HepG2 (cell line): Measurements from ENCODE around the gene UNC5A. TPM values are rescaled to one million over a fixed set of nuclear protein-coding genes. Genes with fewer than 3 reads are reported as not detected.

Experiments used
- AKAP8 ChIP-seq: sonication (generic); formaldehyde crosslinking; IDR thresholded peaks from 2 replicates; pipeline ENCODE4 v1.5.1; 2020; ENCODE audit warnings: mild to moderate bottlenecking, missing genetic modification reagents
- GABPB1 ChIP-seq: IDR thresholded peaks from 2 replicates; pipeline ENCODE4 v1.6.1; 2016; ENCODE audit warnings: mild to moderate bottlenecking, missing genetic modification reagents, moderate library complexity, missing compliant biosample characterization
- HOXA9 ChIP-seq: sonication (generic); formaldehyde crosslinking; IDR thresholded peaks from 2 replicates; pipeline ENCODE4 v1.8.1; 2022; ENCODE audit warnings: missing genetic modification reagents, mild to moderate bottlenecking, moderate library complexity, borderline replicate concordance
- KLF15 ChIP-seq: sonication (generic); formaldehyde crosslinking; IDR thresholded peaks from 2 replicates; pipeline ENCODE4 v1.8.1; 2023; ENCODE audit warnings: borderline replicate concordance, mild to moderate bottlenecking, inconsistent platforms, missing genetic modification reagents, mixed read lengths
- MEIS1 ChIP-seq: sonication (generic); formaldehyde crosslinking; IDR thresholded peaks from 2 replicates; pipeline ENCODE4 v1.9.0; 2021; ENCODE audit warnings: mild to moderate bottlenecking, missing genetic modification reagents, moderate library complexity, borderline replicate concordance
- NFRKB ChIP-seq: fragments of 450-650 bp; IDR thresholded peaks from 2 replicates; pipeline ENCODE4 v1.6.1; 2017
- NR2C2 ChIP-seq: sonication (generic); formaldehyde crosslinking; IDR thresholded peaks from 2 replicates; pipeline ENCODE4 v1.4.0; 2020; ENCODE audit warnings: missing genetic modification reagents, mild to moderate bottlenecking, moderate library complexity, borderline replicate concordance
- PHF5A ChIP-seq: IDR thresholded peaks from one replicate; pipeline ENCODE4 v1.6.1; 2018; ENCODE audit warnings: low read depth, missing genetic modification reagents; ENCODE audit not compliant: unreplicated experiment
- PRPF4 ChIP-seq: fragments of 200-400 bp; formaldehyde crosslinking; IDR thresholded peaks from 2 replicates; pipeline ENCODE4 v1.6.1; 2016; ENCODE audit warnings: low read length, low read depth; ENCODE audit not compliant: poor library complexity, severe bottlenecking
- SRSF9 ChIP-seq: fragments of 200-400 bp; formaldehyde crosslinking; IDR thresholded peaks from 2 replicates; pipeline ENCODE4 v1.6.1; 2018; ENCODE audit warnings: borderline replicate concordance, mild to moderate bottlenecking, low read depth, low read length; ENCODE audit not compliant: insufficient read depth, poor library complexity, severe bottlenecking
- STAT5B ChIP-seq: sonication (generic); formaldehyde crosslinking; IDR thresholded peaks from 2 replicates; pipeline ENCODE4 v1.4.0; 2020; ENCODE audit warnings: missing genetic modification reagents
- WIZ ChIP-seq: sonication (generic); formaldehyde crosslinking; IDR thresholded peaks from 2 replicates; pipeline ENCODE4 v1.5.1; 2020; ENCODE audit warnings: mild to moderate bottlenecking, missing genetic modification reagents
- ZBTB7B ChIP-seq: sonication (generic); formaldehyde crosslinking; IDR thresholded peaks from 2 replicates; pipeline ENCODE4 v1.4.0; 2020; ENCODE audit warnings: missing genetic modification reagents
- ZNF136 ChIP-seq: sonication (generic); formaldehyde crosslinking; IDR thresholded peaks from 2 replicates; pipeline ENCODE4 v1.8.1; 2022; ENCODE audit warnings: low read depth, mild to moderate bottlenecking, moderate library complexity, missing genetic modification reagents
- ZNF564 ChIP-seq: sonication (generic); formaldehyde crosslinking; IDR thresholded peaks from 2 replicates; pipeline ENCODE4 v1.8.1; 2023; ENCODE audit warnings: mild to moderate bottlenecking, missing genetic modification reagents
- ZNF839 ChIP-seq: sonication (generic); formaldehyde crosslinking; IDR thresholded peaks from 2 replicates; pipeline ENCODE4 v1.4.0; 2020; ENCODE audit warnings: missing genetic modification reagents, mild to moderate bottlenecking, borderline replicate concordance
- polyA plus RNA-seq, 8 experiments: library from polyadenylated mRNA; depleted of rRNA in 3 of 8; stranded (reverse) in 7 of 8; unstranded in 1 of 8; fragments of >200 nt; fragmentation: Illumina TruSeq in 4 of 8; extraction: Trizol in 4 of 8; gene quantifications; 2 replicates each; pipeline versions ENCODE4 v1.2.1 to v1.2.3, GENCODE V29; 2011 to 2016; ENCODE audit warnings: low read depth in 4 of 8, missing spikeins in 1 of 8, mixed read lengths in 1 of 8; ENCODE audit not compliant: insufficient read depth in 1 of 8
- total RNA-seq, 5 experiments: library from RNA; depleted of rRNA; stranded (reverse); fragments of >200 nt; fragmentation: Illumina TruSeq; extraction: Trizol; gene quantifications; 2 replicates each; pipeline ENCODE4 v1.2.3, GENCODE V29; 2016; ENCODE audit warnings: low read depth in 1 of 5
- TF ChIP-seq, protein P1 (sequence below): sonication (generic); formaldehyde crosslinking; IDR thresholded peaks from 2 replicates; pipeline ENCODE4 v1.5.0; 2020; ENCODE audit warnings: missing genetic modification reagents
- TF ChIP-seq, protein P2 (sequence below): IDR thresholded peaks from 2 replicates; pipeline ENCODE4 v1.6.1; 2016
- TF ChIP-seq, protein P3 (sequence below): fragments of 450-650 bp; IDR thresholded peaks from 2 replicates; pipeline ENCODE4 v1.6.1; 2017; ENCODE audit warnings: mild to moderate bottlenecking
- TF ChIP-seq, protein P4 (sequence below): sonication (generic); formaldehyde crosslinking; IDR thresholded peaks from 2 replicates; pipeline ENCODE4 v1.4.0; 2020; ENCODE audit warnings: missing genetic modification reagents, borderline replicate concordance
- TF ChIP-seq, protein P5 (sequence below): sonication (generic); formaldehyde crosslinking; IDR thresholded peaks from 2 replicates; pipeline ENCODE4 v1.8.1; 2023; ENCODE audit warnings: mild to moderate bottlenecking, missing genetic modification reagents

The UNC5A gene
- total and polyA plus RNA-seq, 2 of the 13 experiments (the other 11 are each of a cell fraction or from before 2014, with no cell fraction given), result not detected

DNA sequence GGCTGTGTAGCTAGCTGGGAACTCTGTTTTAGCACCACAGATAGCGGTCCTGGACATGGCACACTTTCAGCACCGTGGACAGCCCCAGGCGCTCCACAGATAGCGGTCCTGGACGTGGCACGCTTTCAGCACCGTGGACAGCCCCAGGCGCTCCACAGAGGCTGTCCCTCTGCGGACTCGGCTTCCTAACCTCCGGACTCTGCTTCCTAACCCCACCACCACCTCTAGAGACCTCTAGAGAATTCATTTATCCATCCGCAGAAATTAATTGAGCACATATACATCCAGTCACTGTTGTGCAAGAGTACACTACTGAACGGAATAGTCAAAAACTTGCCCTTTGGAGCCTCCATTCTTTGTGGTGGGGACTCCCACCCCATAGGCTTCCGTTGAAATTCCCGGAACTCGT, 27.4 kb downstream of the UNC5A start (continued):
- TF ChIP-seq, protein P1, sequence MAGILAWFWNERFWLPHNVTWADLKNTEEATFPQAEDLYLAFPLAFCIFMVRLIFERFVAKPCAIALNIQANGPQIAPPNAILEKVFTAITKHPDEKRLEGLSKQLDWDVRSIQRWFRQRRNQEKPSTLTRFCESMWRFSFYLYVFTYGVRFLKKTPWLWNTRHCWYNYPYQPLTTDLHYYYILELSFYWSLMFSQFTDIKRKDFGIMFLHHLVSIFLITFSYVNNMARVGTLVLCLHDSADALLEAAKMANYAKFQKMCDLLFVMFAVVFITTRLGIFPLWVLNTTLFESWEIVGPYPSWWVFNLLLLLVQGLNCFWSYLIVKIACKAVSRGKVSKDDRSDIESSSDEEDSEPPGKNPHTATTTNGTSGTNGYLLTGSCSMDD (CRISPR knock-in tag), result peak; percentile 100
- TF ChIP-seq ZNF564 (peak; percentile 100), NFRKB (no peak), HOXA9 (peak; percentile 100), PHF5A (CRISPR knock-in tag) (peak; percentile 99), SRSF9 (no peak), WIZ (CRISPR knock-in tag) (peak; percentile 100), STAT5B (peak; percentile 100), KLF15 (CRISPR knock-in tag) (peak; percentile 100), PRPF4 (no peak), AKAP8 (peak; percentile 99), ZNF839 (CRISPR knock-in tag) (peak; percentile 99), NR2C2 (peak; percentile 85), MEIS1 (CRISPR knock-in tag) (peak; percentile 100), GABPB1 (CRISPR knock-in tag) (peak; percentile 89), ZBTB7B (peak; percentile 99), ZNF136 (CRISPR knock-in tag) (peak; percentile 100)
- TF ChIP-seq, protein P2, sequence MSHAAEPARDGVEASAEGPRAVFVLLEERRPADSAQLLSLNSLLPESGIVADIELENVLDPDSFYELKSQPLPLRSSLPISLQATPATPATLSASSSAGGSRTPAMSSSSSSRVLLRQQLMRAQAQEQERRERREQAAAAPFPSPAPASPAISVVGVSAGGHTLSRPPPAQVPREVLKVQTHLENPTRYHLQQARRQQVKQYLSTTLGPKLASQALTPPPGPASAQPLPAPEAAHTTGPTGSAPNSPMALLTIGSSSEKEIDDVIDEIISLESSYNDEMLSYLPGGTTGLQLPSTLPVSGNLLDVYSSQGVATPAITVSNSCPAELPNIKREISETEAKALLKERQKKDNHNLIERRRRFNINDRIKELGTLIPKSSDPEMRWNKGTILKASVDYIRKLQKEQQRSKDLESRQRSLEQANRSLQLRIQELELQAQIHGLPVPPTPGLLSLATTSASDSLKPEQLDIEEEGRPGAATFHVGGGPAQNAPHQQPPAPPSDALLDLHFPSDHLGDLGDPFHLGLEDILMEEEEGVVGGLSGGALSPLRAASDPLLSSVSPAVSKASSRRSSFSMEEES, result peak; percentile 100
- TF ChIP-seq, protein P3, sequence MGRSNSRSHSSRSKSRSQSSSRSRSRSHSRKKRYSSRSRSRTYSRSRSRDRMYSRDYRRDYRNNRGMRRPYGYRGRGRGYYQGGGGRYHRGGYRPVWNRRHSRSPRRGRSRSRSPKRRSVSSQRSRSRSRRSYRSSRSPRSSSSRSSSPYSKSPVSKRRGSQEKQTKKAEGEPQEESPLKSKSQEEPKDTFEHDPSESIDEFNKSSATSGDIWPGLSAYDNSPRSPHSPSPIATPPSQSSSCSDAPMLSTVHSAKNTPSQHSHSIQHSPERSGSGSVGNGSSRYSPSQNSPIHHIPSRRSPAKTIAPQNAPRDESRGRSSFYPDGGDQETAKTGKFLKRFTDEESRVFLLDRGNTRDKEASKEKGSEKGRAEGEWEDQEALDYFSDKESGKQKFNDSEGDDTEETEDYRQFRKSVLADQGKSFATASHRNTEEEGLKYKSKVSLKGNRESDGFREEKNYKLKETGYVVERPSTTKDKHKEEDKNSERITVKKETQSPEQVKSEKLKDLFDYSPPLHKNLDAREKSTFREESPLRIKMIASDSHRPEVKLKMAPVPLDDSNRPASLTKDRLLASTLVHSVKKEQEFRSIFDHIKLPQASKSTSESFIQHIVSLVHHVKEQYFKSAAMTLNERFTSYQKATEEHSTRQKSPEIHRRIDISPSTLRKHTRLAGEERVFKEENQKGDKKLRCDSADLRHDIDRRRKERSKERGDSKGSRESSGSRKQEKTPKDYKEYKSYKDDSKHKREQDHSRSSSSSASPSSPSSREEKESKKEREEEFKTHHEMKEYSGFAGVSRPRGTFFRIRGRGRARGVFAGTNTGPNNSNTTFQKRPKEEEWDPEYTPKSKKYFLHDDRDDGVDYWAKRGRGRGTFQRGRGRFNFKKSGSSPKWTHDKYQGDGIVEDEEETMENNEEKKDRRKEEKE, result no peak
- TF ChIP-seq, protein P4, sequence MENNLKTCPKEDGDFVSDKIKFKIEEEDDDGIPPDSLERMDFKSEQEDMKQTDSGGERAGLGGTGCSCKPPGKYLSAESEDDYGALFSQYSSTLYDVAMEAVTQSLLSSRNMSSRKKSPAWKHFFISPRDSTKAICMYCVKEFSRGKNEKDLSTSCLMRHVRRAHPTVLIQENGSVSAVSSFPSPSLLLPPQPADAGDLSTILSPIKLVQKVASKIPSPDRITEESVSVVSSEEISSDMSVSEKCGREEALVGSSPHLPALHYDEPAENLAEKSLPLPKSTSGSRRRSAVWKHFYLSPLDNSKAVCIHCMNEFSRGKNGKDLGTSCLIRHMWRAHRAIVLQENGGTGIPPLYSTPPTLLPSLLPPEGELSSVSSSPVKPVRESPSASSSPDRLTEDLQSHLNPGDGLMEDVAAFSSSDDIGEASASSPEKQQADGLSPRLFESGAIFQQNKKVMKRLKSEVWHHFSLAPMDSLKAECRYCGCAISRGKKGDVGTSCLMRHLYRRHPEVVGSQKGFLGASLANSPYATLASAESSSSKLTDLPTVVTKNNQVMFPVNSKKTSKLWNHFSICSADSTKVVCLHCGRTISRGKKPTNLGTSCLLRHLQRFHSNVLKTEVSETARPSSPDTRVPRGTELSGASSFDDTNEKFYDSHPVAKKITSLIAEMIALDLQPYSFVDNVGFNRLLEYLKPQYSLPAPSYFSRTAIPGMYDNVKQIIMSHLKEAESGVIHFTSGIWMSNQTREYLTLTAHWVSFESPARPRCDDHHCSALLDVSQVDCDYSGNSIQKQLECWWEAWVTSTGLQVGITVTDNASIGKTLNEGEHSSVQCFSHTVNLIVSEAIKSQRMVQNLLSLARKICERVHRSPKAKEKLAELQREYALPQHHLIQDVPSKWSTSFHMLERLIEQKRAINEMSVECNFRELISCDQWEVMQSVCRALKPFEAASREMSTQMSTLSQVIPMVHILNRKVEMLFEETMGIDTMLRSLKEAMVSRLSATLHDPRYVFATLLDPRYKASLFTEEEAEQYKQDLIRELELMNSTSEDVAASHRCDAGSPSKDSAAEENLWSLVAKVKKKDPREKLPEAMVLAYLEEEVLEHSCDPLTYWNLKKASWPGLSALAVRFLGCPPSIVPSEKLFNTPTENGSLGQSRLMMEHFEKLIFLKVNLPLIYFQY (CRISPR knock-in tag), result peak; percentile 100
- TF ChIP-seq, protein P5, sequence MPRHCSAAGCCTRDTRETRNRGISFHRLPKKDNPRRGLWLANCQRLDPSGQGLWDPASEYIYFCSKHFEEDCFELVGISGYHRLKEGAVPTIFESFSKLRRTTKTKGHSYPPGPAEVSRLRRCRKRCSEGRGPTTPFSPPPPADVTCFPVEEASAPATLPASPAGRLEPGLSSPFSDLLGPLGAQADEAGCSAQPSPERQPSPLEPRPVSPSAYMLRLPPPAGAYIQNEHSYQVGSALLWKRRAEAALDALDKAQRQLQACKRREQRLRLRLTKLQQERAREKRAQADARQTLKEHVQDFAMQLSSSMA (CRISPR knock-in tag), result peak; percentile 99
